Ramos (cell line): ENCODE data around the gene TEX35.

ENCODE experiments used
- in situ Hi-C: fragments of 300-500 bp; cut with MboI; formaldehyde crosslinking; loops from one replicate; pipeline ENCODE4 v1.14.3; 2022; ENCODE audit warnings: low sequenced_read_pairs; ENCODE audit not compliant: unreplicated experiment

Gene TEX35

DNA sequence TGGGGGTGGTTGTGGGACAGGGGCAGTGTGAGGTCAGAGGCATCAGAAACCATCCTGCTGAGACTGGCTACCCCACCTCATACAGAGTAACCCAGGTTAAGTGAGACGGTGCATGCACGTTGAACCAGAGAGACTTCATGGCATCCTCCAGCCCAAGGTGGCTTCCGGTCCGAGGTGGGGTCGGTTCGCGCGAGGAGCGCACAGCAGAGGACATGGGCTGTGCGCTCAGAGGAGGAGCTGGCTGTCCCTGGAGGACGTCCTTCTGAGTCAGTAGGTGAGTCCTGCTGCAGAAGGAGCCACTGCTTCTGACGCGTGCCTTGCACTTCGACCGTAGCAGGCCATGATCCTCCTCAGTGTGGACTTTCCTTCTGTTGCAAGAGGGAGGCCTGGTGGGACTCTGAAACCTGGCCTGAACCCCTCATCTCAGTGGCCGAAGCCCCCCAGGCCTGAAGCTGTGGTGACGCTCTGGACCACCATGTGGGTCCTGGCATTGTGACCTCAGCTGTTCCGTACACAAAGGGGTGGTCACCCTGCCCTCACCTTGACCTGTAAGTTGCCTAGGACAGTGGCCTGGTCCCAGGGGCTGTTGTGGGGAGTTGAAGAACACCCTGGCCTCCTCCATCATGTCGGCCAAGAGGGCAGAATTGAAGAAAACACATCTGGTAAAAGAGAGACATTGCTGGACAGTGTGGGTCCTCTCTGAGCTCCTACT is at the start of gene TEX35:
TSS of gene TEX35 (plus strand) at position 544 of the 712 bp plus-strand sequence. CDS start at position 624, 80 bp downstream.
- in situ Hi-C loops = loop anchor here (25.0 kb wide), 1 partner anchor 1300 kb away; no protein-coding TSS in a partner anchor

DNA sequence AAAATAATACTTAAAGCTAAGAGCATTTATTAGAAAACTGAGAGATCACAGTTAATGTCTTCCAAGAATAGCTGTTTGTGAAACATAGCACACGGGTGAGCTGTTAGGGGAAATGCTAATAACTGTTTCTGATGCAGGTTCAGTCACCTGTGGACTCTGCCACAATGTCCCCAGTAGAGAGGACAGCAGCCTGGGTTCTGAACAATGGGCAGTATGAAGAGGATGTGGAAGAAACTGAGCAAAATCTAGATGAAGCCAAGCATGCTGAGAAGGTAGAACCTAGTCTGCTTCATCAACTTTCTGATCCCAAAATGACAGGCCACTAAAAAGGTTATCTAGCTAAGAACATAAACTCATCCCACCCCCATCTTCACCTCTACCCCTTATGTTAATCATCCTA is 48.8 kb upstream of the TEX35 start:
- in situ Hi-C loops = no loop called here

DNA sequence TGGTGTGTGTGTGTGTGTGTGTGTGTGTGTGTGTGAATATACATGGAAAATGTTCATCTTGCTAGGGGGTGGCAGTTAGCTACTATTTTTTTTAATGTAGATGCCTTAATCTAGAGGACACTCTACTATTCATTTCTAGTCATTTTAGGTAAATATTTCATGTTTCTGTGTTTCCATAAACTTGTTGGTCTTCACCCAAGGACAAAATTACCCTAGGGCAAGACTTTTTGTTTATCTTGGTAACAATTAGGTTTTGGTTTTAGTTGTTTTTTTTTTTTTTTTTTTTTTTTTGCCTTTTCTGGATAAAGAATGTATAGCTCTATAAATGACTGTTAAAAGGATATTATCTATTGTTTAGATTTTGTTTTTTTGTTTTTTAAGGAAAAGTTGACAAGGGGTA is 48.3 kb upstream of the TEX35 start:
- in situ Hi-C loops = no loop called here

DNA sequence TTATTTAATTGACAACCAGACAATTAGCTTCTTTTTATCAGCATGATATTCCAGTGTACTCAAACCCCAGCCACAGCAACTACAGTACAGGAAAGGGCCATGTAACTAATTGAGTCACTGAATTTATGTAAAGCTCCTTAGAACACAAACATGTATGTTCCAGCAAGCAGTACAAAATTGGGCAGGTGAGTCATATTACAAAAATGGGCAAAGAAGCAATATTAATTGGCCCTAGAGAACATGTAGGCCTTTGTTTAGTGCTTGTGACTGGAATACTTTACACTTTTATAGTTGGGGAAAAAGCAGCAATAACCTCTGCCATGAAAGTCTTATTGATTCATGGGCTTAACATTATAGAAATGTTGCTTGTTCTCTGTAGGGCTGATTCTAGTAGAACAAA is 47.9 kb upstream of the TEX35 start:
- in situ Hi-C loops = no loop called here

DNA sequence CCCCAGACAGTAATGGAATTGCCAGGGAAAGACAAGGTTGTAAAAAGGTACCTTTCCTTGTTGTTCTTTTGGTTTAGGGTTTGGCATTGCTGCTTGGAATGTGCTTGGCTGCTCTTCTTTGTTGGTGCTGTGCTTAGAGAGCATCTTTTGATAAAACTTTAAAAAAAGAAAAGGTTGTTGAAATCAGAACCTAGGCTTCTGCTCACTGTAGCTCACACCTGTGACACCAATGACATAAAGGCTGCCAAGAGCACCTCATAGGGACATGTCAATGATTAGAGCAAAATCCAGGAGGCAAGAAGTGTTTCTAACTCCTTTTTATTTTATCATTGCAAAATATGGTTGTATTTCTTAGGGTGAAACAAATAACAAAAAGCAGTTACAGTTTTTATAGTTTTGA is 45.1 kb upstream of the TEX35 start:
- in situ Hi-C loops = no loop called here

DNA sequence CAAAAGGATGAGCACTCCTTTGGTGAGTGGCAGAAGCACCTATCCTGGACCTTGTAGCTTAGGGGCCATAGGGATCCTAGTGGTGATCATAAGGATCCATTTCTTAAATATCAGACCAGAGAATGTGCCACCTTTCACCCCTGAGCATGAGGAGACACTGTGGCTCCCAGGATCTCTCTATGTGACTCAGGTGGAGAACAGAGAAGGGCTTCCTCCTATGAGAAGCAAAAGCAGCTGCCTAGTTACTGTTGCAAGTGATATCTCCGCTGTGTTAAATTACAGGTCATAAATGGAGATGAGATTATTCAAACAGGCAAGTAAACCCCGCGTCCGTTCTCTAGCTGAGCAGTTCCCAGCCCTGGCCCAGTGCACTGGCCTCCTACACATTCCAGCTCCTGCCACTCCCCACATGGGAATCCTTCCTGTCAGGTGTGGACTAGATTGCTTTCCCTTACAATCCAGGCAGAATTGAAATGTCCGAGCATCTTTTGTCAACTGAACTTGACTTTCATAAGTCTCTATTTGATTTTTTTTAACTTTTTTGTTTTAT is 42.4 kb upstream of the TEX35 start:
- in situ Hi-C loops = no loop called here

DNA sequence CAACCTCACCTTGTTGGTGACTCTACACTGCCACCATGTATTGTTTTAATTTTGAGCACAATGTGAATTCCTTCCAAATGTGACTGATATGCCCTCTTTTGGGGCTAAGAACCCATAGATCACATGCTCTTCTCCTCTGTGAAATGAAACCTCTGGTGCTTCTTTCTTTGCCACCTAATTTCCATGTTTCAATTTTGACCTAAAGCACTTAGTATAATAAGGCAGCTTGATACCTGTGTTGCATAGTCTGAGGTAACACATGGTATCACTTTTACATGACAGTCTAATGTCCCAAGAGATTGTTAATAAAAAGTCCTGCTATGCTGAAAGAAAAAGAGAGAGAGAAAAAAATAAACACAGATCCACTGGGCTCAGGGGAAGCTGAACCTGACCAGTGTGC is 40.4 kb upstream of the TEX35 start:
- in situ Hi-C loops = no loop called here

DNA sequence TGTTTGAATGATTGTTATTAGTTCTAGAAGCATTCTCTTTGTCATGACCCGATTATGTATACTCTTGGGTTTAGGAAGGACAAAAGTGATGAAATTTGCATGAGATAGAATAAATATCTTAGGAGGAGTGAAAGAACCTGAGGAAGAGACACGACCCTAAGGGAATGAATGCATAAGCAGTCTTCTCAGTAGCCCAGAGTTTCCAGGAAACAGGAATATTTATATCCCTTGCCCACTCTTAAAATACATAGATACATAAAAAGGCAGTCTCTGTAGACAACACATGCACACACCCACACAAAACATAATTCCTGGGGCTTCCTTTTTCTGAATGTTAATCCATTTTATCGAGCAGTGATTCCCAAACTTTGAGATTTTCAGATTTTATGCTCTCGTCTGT is 35.5 kb upstream of the TEX35 start:
- in situ Hi-C loops = no loop called here

DNA sequence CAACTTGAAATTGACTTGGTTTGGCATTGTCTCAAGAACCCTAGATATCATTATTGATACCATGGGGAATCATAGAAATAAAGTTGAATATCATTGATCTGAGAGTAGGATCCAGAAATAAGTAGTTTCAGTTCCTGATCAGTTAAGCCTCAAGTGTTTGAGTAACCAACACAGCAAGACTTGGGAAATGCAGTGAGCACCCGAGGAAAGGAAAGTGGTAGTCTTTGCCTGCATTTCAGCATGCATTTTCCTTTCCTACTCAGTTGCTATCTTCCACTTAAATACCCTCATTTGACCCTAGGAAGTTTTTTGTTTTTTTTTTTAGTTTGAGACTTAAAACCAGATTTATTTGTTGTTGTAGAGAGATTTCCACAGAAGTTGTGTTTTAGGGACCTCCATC is 35.1 kb upstream of the TEX35 start:
- in situ Hi-C loops = no loop called here

DNA sequence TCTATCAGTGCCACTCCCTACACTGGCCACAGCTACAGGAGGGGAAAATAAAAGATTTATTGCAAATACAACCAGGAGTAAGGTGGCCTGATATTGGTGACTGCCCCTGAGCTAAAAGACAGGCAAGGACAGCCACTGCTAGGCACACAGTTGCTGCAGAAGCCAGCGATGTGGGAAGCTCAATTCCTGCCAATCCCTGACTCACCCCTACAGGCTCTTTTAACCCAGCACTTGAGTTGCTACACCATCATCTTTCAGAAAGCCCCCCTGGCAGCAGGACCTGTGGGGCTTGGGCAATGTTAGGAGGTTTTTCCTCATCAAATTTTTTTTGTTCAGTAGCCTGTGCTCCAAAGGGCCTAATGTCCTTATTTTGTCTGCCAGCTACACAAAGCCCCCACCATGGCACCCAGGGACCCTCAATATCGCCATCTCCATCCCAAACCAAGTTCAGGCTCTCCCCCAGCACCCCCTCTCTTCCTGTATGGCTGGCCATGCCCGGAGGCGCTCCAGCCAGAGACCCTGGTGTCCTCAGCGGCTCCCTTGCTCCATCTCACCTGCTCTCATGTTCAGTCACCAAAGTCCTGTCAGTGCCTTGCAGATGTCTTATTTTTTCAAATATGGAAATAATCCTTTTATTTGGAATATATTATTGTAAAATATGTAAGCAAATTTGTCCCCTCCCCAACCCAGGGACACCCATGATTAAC is 29.5 kb upstream of the TEX35 start:
- in situ Hi-C loops = no loop called here

DNA sequence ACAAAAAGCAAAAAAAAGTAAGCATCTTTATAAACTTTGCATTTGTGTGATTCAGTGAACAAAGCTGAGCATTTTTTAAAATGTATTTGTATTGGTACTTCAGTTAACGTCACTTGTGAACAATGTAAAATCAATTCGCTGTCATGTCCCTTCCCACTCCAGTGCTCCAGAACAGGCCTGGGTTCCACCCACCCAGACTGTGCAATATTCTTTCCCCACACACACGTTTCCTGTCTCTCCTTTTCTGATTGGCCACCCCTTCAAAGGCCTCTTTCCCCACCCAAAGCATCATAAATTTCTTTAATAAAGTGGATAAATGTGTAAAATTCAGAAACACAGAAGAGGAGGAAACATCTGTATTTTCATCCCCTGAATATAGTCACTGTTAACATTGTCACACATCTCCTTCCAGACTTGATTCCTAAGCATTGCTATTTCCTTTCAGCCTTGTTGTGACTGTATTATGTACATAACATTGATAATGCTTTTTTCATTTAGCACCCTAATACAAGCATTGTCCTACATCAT is 28.1 kb upstream of the TEX35 start:
- in situ Hi-C loops = no loop called here

DNA sequence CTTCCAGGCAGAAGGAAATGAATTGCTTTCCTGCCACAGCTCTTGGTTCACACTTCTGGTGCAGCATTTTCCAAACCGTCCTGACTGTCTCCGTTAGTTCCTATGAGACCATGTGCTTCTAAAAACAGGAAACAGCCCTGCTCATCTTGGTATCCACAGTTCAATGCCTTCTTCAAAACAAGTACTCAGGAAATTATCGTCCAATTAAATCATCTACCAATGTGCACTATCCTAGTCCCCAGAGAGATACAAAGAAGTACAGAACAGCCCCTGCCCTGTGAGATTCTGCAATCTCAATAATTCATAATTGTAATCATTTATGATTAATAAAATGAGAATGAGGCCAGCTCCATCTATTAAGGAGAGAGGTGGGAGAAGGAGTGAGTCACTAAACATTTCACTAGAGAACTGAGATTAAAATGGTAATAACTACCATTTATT is 27.3 kb upstream of the TEX35 start:
- in situ Hi-C loops = no loop called here

DNA sequence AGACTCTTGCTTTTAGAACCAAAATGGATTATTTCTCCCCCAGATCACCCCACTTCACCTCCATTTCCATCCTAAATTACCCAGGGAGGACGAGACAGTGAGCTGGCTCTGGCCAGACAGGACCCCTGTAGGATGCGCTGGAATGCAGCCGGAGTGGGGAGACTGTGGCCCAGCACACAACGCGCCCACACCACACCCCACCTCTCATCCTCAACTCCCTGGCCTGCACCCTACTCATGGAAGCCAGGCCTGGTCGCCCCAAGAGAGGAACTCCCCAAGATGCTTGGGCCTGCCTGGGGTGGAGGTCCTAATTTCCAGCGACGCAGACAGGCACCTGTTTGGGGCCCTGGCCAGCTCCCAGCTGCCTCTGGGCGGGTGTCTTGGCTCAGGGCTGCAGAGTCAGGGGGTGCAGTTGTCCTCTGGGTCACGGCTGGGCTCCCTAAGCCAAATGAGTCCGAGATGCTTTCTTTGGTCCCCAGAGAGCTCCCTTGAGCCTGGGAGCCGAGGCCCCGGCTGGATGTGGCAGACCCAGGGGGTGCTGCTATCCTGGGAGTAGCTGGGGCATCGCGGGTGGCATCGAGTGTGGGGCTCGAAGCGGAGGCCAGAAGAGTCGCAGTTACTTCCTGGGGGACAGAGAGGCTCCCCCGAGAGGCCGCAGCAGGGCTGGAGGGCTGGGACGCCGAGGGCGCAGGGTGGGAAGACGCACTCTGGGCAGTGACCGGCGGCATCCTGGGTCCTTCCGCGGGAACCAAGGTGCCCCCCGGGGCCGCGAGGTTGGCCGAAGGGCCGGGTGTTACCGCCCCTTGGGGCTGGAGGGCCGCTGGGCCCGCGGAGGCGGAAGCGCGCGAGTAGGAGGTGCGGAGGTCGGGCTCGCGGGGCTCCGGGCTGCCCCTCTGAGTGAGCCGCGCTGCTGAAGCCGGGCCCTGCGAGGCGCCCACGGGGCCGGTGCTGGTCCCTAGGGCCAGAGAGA is 26.5 kb upstream of the TEX35 start:
- in situ Hi-C loops = no loop called here

DNA sequence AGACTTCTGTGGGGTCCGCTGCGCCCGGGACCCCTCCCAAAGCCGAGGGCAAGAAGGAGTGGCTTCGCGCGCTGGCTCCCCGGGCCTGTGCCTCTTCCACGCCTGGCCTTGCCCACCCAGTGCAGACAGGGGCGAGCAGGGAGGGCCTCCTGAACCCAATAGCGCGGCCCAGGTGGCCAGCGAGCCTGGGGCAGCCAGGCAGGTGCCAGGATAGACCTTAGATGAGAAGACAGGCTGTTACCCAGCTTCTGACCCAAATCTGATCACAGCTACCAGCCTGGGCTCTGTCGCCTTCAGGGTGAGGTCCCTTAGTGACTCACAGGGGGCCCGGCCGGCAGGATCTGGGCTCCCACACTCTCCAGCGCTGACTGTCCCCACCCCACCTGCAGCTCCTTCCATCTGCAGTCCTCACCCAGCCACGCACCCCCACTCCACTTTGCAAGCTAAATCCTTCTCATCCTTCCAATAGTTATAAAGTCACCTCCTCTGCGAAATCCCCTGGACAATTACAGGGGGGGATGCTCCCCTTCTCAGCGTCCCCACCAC is 25.8 kb upstream of the TEX35 start:
- in situ Hi-C loops = no loop called here

DNA sequence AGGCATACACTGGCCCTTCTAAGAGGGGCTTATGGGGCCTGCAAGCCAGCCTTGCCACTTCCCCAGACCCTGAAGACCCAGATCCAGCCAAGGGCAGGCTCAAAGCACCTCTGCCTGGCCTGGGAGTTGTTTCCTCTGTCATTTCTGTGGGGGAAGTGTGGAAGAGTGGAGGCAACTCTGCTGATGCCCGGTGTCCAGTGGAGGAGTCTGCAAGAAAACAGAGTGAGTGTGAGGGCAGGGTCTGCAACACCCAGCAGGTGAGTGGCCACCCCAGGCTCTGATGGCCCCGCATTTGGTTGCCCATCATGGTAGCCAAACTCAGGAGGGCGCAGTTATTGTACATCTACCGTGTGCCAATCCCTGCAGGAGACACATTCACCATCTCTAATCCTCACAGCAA is 24.5 kb upstream of the TEX35 start:
- in situ Hi-C loops = no loop called here

DNA sequence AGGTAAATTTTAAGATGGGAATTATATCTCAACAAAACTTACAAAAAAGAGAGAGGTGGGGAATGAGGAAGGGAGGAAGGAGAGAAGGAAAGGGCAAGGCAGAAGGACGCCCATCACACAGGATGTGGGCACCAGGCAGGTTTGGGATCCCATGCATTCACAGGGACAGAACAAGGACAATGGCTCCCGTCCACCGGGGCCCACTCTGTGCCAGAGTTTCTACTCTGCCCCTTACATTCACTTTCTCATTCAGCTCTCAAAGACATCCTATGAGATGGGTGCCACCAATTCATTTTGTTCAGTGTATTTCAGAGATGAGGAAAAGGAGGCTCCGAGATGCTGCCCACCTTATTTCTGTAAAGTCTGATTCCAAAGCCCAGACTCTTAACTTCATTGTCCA is 23.5 kb upstream of the TEX35 start:
- in situ Hi-C loops = no loop called here

DNA sequence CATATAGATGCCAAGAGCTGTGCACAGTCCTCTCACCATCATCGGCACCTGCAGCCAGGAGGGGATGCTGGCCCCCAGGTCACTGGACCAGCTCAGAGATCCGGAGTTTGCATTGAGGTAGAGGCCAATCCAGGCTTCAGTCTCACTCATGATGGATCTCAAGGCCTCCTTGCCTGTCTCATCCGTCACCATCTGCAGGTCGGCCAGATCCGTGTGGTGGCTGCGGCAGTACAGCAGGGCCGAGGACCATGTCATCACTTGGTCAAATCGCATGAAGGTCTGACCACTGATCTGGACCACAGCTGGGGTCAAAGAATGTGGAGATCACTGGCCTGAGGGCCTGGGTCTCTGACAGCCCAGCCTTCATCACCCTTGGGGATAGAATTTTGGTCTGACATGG is 22.8 kb upstream of the TEX35 start:
- in situ Hi-C loops = no loop called here

DNA sequence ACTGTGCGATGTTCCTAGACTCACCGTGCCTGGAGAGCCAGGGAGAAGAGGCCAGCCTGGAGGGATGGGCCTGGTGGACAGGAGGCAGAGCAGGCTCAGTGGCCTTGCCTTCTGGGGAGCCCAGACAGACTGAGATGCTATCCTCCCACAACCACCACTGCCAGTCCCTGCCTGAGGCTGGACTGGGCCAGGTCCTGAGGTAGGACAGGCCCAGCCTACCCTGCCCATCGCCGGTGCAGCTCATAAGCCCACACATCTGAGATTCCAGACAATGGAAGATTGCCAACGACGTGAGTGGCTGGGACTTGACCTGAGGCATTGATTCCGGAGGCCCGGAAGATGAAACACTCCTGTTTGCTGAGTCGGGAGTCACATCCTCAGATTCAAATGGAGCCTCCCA is 21.9 kb upstream of the TEX35 start:
- in situ Hi-C loops = no loop called here

DNA sequence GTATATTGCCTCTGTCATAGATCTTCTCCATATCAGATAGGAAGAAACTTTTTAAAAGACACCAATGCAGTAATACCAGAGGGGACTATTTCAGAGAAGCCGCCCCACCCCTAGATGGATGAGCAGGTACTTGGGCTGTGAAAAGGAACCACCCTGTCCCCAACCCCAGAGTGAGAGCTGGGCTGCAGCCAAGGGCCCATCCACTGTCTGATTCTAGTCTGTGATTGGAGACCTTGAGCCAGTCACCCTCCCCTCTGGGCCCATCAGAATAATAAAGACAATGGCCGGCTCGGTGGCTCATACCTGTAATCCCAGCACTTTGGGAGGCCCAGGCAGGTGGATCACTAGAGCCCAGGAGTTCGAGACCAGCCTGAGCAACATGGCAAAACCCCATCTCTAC is 21.2 kb upstream of the TEX35 start:
- in situ Hi-C loops = no loop called here

DNA sequence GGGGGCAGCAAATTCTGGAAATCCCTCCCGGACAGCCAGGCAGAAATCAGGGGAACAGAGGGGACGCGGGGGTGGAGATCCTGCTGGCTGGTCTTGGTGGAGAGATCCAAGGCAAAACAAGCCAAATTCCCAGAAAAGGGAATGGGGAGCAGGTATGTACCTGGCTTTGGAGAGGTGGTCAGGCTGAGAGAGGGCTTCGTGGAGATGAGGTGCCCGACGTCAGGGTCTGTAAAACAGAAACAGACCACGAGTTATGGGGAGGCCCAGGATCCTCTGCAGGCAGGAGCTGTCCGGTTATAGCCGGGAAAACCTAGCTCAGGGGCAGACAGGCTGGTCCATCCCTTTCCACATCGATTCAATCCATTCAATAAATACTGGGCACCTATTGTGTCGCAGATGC is 20.6 kb upstream of the TEX35 start:
- in situ Hi-C loops = no loop called here
